GM12874 (cell line): Measurements from ENCODE around the gene GATD1.
A peak's percentile ranks its signal among the peaks of the same experiment; 100 is the strongest.

Experiments
- CTCF ChIP-seq: IDR thresholded peaks from 2 replicates; pipeline ENCODE4 v1.5.1; 2011; ENCODE audit warnings: low read depth, mild to moderate bottlenecking, control low read depth, low read length, moderate library complexity; ENCODE audit not compliant: insufficient read depth

Gene GATD1

GRCh38 chr11:760236-760635, 17.1 kb downstream of the GATD1 start:
- TF ChIP-seq CTCF, result no peak

GRCh38 chr11:749731-750130, 27.6 kb downstream of the GATD1 start:
- no peak for TF ChIP-seq CTCF

GRCh38 chr11:748007-748359, 29.3 kb downstream of the GATD1 start:
- no peak for TF ChIP-seq CTCF

- TF ChIP-seq CTCF, result peak; percentile 13; the same call in 1 of the 2 replicates
Measured at GRCh38 chr11:747158-748006, 29.9 kb downstream of the GATD1 start, which contains the start of gene TALDO1. TSS of gene TALDO1 (plus strand) at chr11:747464. CDS start at chr11:747482, 18 bp downstream.

- TF ChIP-seq CTCF, result no peak
Measured at GRCh38 chr11:746289-747157, 30.8 kb downstream of the GATD1 start.

- TF ChIP-seq CTCF, result no peak
Measured at GRCh38 chr11:745428-745827, 31.9 kb downstream of the GATD1 start.

- TF ChIP-seq CTCF, result no peak
Measured at GRCh38 chr11:742571-743201, 34.6 kb downstream of the GATD1 start.
